Diencephalon (tissue), 1 donor: ENCODE data around the gene TMOD4. TPM values are rescaled to one million over a fixed set of nuclear protein-coding genes. Genes with fewer than 3 reads are reported as not detected.

ENCODE experiments used
- total RNA-seq: library from RNA; depleted of rRNA; stranded (reverse); fragments of >200 nt; gene quantifications from one replicate; pipeline ENCODE4 v1.2.3, GENCODE V29; 2014

Gene TMOD4
- total RNA-seq: not detected

GRCh38 chr1:151175863-151176262 lies at the start of gene TMOD4:
TMOD4 (minus strand) TSS chr1:151175981; CDS start chr1:151174875, 1,106 bp downstream.

GRCh38 chr1:151198254-151199127 lies 22.7 kb upstream of the TMOD4 start, which contains the start of gene PIP5K1A:
PIP5K1A (plus strand) TSS chr1:151198552; CDS start chr1:151198997, 445 bp downstream.

GRCh38 chr1:151189637-151190445 lies 14.1 kb upstream of the TMOD4 start, which contains the start of gene VPS72:
VPS72 (minus strand) TSS chr1:151190197; CDS start chr1:151190121, 76 bp downstream.

GRCh38 chr1:151165738-151166504 lies 9.9 kb downstream of the TMOD4 start, which contains the start of the genes LYSMD1 and SCNM1:
LYSMD1 (minus strand) TSS chr1:151165902; CDS start chr1:151165258, 644 bp downstream.
SCNM1 (plus strand) TSS chr1:151166144; CDS start chr1:151166153, 9 bp downstream.

GRCh38 chr1:151156515-151156819 lies 19.3 kb downstream of the TMOD4 start, which contains the start of gene TNFAIP8L2:
TNFAIP8L2 (plus strand) TSS chr1:151156649; CDS start chr1:151158698, 2,049 bp downstream.

GRCh38 chr1:151146412-151147131 lies 29.2 kb downstream of the TMOD4 start, which contains the start of gene SEMA6C:
SEMA6C (minus strand) TSS chr1:151146631; CDS start chr1:151142621, 4,010 bp downstream.

Other genes starting within 250 kb of the TMOD4 start
- 51.0 TPM for gene SETDB1, start 249.6 kb downstream of the TMOD4 start, total RNA-seq
- gene CERS2, start 201.1 kb downstream of the TMOD4 start, total RNA-seq: 56.1 TPM
- gene ANXA9, start 193.7 kb downstream of the TMOD4 start, total RNA-seq: not detected
- 18.2 TPM for gene MINDY1, start 169.1 kb downstream of the TMOD4 start, total RNA-seq
- 25.8 TPM for gene PRUNE1, start 167.5 kb downstream of the TMOD4 start, total RNA-seq
- 0.23 TPM for gene BNIPL, start 139.4 kb downstream of the TMOD4 start, total RNA-seq
- 3.0 TPM for gene C1orf56, start 128.2 kb downstream of the TMOD4 start, total RNA-seq
- 36.4 TPM for gene CDC42SE1, start 116.4 kb downstream of the TMOD4 start, total RNA-seq
- gene MLLT11, start 115.6 kb downstream of the TMOD4 start, total RNA-seq: 86.0 TPM
- 12.9 TPM for gene GABPB2, start 105.2 kb downstream of the TMOD4 start, total RNA-seq
- 18.9 TPM for gene SEMA6C, start 29.4 kb downstream of the TMOD4 start, total RNA-seq
- gene TNFAIP8L2, start 19.3 kb downstream of the TMOD4 start, total RNA-seq: 2.3 TPM
- 18.5 TPM for gene LYSMD1, start 10.1 kb downstream of the TMOD4 start, total RNA-seq
- gene SCNM1, start 9.8 kb downstream of the TMOD4 start, total RNA-seq: 27.9 TPM
- 68.5 TPM for gene VPS72, start 14.2 kb upstream of the TMOD4 start, total RNA-seq
- gene PIP5K1A, start 22.6 kb upstream of the TMOD4 start, total RNA-seq: 58.6 TPM
- gene PSMD4, start 78.8 kb upstream of the TMOD4 start, total RNA-seq: 113 TPM
- 9.7 TPM for gene ZNF687, start 106.3 kb upstream of the TMOD4 start, total RNA-seq
- gene PI4KB, start 151.4 kb upstream of the TMOD4 start, total RNA-seq: 35.3 TPM
- 32.8 TPM for gene RFX5, start 171.3 kb upstream of the TMOD4 start, total RNA-seq
- 12.7 TPM for gene SELENBP1, start 196.7 kb upstream of the TMOD4 start, total RNA-seq
- 312 TPM for gene PSMB4, start 223.6 kb upstream of the TMOD4 start, total RNA-seq